Upper lobe of left lung (tissue), 4 donors: ENCODE data around the gene CHST11.

ENCODE experiments used
- POLR2A ChIP-seq, 4 donors: fragments of 450-650 bp; IDR thresholded peaks; one replicate each; pipeline ENCODE4 v1.5.1; 2016 to 2017; ENCODE audit warnings: antibody characterized with exemption in 4 of 4, mild to moderate bottlenecking in 2 of 4
- TF ChIP-seq, protein P1 (sequence below), 6 experiments: fragments of 450-650 bp in 4 of 6; fragments of 200-600 bp in 2 of 6; sonication (generic) in 2 of 6; IDR thresholded peaks; one replicate each; pipeline ENCODE4 v1.5.1; 2016 to 2019; ENCODE audit warnings: antibody characterized with exemption in 6 of 6

- TF ChIP-seq, protein P1, sequence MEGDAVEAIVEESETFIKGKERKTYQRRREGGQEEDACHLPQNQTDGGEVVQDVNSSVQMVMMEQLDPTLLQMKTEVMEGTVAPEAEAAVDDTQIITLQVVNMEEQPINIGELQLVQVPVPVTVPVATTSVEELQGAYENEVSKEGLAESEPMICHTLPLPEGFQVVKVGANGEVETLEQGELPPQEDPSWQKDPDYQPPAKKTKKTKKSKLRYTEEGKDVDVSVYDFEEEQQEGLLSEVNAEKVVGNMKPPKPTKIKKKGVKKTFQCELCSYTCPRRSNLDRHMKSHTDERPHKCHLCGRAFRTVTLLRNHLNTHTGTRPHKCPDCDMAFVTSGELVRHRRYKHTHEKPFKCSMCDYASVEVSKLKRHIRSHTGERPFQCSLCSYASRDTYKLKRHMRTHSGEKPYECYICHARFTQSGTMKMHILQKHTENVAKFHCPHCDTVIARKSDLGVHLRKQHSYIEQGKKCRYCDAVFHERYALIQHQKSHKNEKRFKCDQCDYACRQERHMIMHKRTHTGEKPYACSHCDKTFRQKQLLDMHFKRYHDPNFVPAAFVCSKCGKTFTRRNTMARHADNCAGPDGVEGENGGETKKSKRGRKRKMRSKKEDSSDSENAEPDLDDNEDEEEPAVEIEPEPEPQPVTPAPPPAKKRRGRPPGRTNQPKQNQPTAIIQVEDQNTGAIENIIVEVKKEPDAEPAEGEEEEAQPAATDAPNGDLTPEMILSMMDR (IDR thresholded peaks at IDR 0.05), result no peak
- TF ChIP-seq POLR2A (IDR thresholded peaks at IDR 0.05), result no peak
Measured at GRCh38 chr12:104611671-104612070, 154.9 kb downstream of the CHST11 start.
